BLaER1 treated with 17β-estradiol and CSF1 and Interleukin-3, amounts not matched to agents 10 nM and 100 nM (cell line): ENCODE measurements around the gene YRDC.

Experiments used
- H3K27ac ChIP-seq, 11 experiments: shearing (Covaris generic); formaldehyde crosslinking; 2 replicates each; pipeline ENCODE4 v1.8.1; 2022
- H3K27me3 ChIP-seq, 11 experiments: shearing (Covaris generic); formaldehyde crosslinking; 2 replicates each; pipeline ENCODE4 v1.8.1; 2022
- H3K36me3 ChIP-seq, 11 experiments: shearing (Covaris generic); formaldehyde crosslinking; 2 replicates each; pipeline ENCODE4 v1.8.1; 2022
- H3K4me1 ChIP-seq, 10 experiments: shearing (Covaris generic); formaldehyde crosslinking; 2 replicates each; pipeline ENCODE4 v1.8.1; 2022
- H3K4me2 ChIP-seq, 11 experiments: shearing (Covaris generic); formaldehyde crosslinking; 2 replicates each; pipeline ENCODE4 v1.8.1; 2022
- H3K4me3 ChIP-seq, 10 experiments: shearing (Covaris generic); formaldehyde crosslinking; 2 replicates each; pipeline ENCODE4 v1.8.1; 2022
- H3K9ac ChIP-seq, 11 experiments: shearing (Covaris generic); formaldehyde crosslinking; 2 replicates each; pipeline ENCODE4 v1.8.1; 2022
- H3K9me3 ChIP-seq, 11 experiments: shearing (Covaris generic); formaldehyde crosslinking; replicated peaks in 1 of 11; 2 replicates each; pipeline ENCODE4 v1.8.1; 2022
- H4K20me1 ChIP-seq, 11 experiments: shearing (Covaris generic); formaldehyde crosslinking; 2 replicates each; pipeline ENCODE4 v1.8.1; 2022
- Cebpa-rat ChIP-seq, 11 experiments: shearing (Covaris generic); IDR thresholded peaks; 2 replicates each; pipeline ENCODE4 v1.8.1; 2022

YRDC gene

GRCh38 chr1:37814252-37814651 lies 6.2 kb upstream of the YRDC start:
- no peaks in the 10 kb centered on the region for H3K27me3 ChIP-seq
- H3K9me3 ChIP-seq: no peaks in the 10 kb centered on the region
- peaks cover 0 to 48% (median 36%) of the 10 kb centered on the region in 11 experiments; a peak in 15 of 22 replicates for H4K20me1 ChIP-seq
- H3K36me3 ChIP-seq: peaks cover 48 to 90% (median 66%) of the 10 kb centered on the region in 11 experiments
- no peak overlapping the region for H3K27ac ChIP-seq
- no peak overlapping the region for H3K4me3 ChIP-seq
- no peak for TF ChIP-seq Cebpa-rat (IDR thresholded peaks at IDR 0.05)
- H3K9ac ChIP-seq: no peak overlapping the region
- peaks cover 6 to 30% (median 19%) of the 10 kb centered on the region in 10 experiments for H3K4me1 ChIP-seq
- no peak overlapping the region for H3K4me2 ChIP-seq

GRCh38 chr1:37813529-37814145 lies 5.6 kb upstream of the YRDC start:
- peaks cover 0 to 53% (median 36%) of the 10 kb centered on the region in 11 experiments; a peak in 15 of 22 replicates for H4K20me1 ChIP-seq
- H3K9ac ChIP-seq: no peak overlapping the region
- H3K4me3 ChIP-seq: no peak overlapping the region
- no peak overlapping the region for H3K4me2 ChIP-seq
- H3K27ac ChIP-seq: no peak overlapping the region
- TF ChIP-seq Cebpa-rat (IDR thresholded peaks at IDR 0.05): no peak
- H3K4me1 ChIP-seq: peaks cover 12 to 35% (median 25%) of the 10 kb centered on the region in 10 experiments
- H3K9me3 ChIP-seq: no peaks in the 10 kb centered on the region
- H3K36me3 ChIP-seq: peaks cover 43 to 83% (median 61%) of the 10 kb centered on the region in 11 experiments
- no peaks in the 10 kb centered on the region for H3K27me3 ChIP-seq

- Histone ChIP-seq H3K27ac (no peak overlapping the region), H3K27me3 (no peaks in the 10 kb centered on the region), H3K9me3 (no peaks in the 10 kb centered on the region), H3K4me2 (peak overlapping the region in 4 of 11 experiments; percentile 94 to 98 (median 94); a peak in 6 of 22 replicates), H3K36me3 (peaks cover 31 to 70% (median 51%) of the 10 kb centered on the region in 11 experiments), H3K9ac (no peak overlapping the region), H3K4me1 (peaks cover 23 to 46% (median 36%) of the 10 kb centered on the region in 10 experiments), H3K4me3 (no peak overlapping the region), H4K20me1 (peaks cover 13 to 71% (median 53%) of the 10 kb centered on the region in 11 experiments; a peak in 21 of 22 replicates)
- no peak for TF ChIP-seq Cebpa-rat (IDR thresholded peaks at IDR 0.05)
Measured at GRCh38 chr1:37811027-37811655, 3.1 kb upstream of the YRDC start.

GRCh38 chr1:37809942-37810341 lies 1.9 kb upstream of the YRDC start:
- Histone ChIP-seq H3K9me3 (no peaks in the 10 kb centered on the region), H3K27me3 (no peaks in the 10 kb centered on the region), H4K20me1 (peaks cover 25 to 81% (median 62%) of the 10 kb centered on the region in 11 experiments; a peak in 21 of 22 replicates), H3K4me1 (peaks cover 27 to 57% (median 46%) of the 10 kb centered on the region in 10 experiments), H3K27ac (no peak overlapping the region), H3K36me3 (peaks cover 31 to 70% (median 51%) of the 10 kb centered on the region in 11 experiments), H3K4me2 (peak overlapping the region in 9 of 11 experiments; percentile 24 to 98 (median 82); a peak in 17 of 22 replicates), H3K9ac (peak overlapping the region in 1 of 11 experiments; percentile 90; a peak in 1 of 22 replicates), H3K4me3 (no peak overlapping the region)
- no peak for TF ChIP-seq Cebpa-rat (IDR thresholded peaks at IDR 0.05)

GRCh38 chr1:37808369-37809319 lies 636 bp upstream of the YRDC start:
- Histone ChIP-seq H3K4me2 (peak overlapping the region; percentile 80 to 98 (median 91)), H3K4me3 (peak overlapping the region; percentile 89 to 100 (median 98)), H3K27me3 (no peaks in the 10 kb centered on the region), H3K4me1 (peaks cover 27 to 57% (median 46%) of the 10 kb centered on the region in 10 experiments), H3K36me3 (peaks cover 34 to 70% (median 51%) of the 10 kb centered on the region in 11 experiments), H3K27ac (peak overlapping the region; percentile 82 to 100 (median 97)), H3K9ac (peak overlapping the region; percentile 90 to 100 (median 97)), H3K9me3 (no peaks in the 10 kb centered on the region), H4K20me1 (peaks cover 38 to 83% (median 62%) of the 10 kb centered on the region in 11 experiments; a peak in 21 of 22 replicates)
- TF ChIP-seq Cebpa-rat (IDR thresholded peaks at IDR 0.05): no peak

- H3K9me3 ChIP-seq: no peaks in the 10 kb centered on the region
- TF ChIP-seq Cebpa-rat (IDR thresholded peaks at IDR 0.05): no peak
- peak overlapping the region; percentile 89 to 100 (median 98) for H3K4me3 ChIP-seq
- peaks cover 49 to 70% (median 55%) of the 10 kb centered on the region in 11 experiments for H3K36me3 ChIP-seq
- peak overlapping the region; percentile 82 to 100 (median 97) for H3K27ac ChIP-seq
- no peaks in the 10 kb centered on the region for H3K27me3 ChIP-seq
- peak overlapping the region; percentile 90 to 100 (median 97) for H3K9ac ChIP-seq
- peak overlapping the region; percentile 86 to 98 (median 93) for H3K4me2 ChIP-seq
- H4K20me1 ChIP-seq: peaks cover 51 to 83% (median 67%) of the 10 kb centered on the region in 11 experiments; a peak in 21 of 22 replicates
- H3K4me1 ChIP-seq: peaks cover 27 to 57% (median 46%) of the 10 kb centered on the region in 10 experiments
Measured at GRCh38 chr1:37807220-37807554, 821 bp downstream of the YRDC start.

- no peaks in the 10 kb centered on the region for H3K9me3 ChIP-seq
- no peak for TF ChIP-seq Cebpa-rat (IDR thresholded peaks at IDR 0.05)
- peaks cover 11 to 34% (median 20%) of the 10 kb centered on the region in 10 experiments for H3K4me1 ChIP-seq
- no peak overlapping the region for H3K27ac ChIP-seq
- H3K4me2 ChIP-seq: no peak overlapping the region
- H3K27me3 ChIP-seq: no peaks in the 10 kb centered on the region
- no peak overlapping the region for H3K9ac ChIP-seq
- peaks cover 90 to 100% (median 96%) of the 10 kb centered on the region in 11 experiments for H3K36me3 ChIP-seq
- H4K20me1 ChIP-seq: peaks cover 51 to 100% (median 94%) of the 10 kb centered on the region in 11 experiments; a peak in 21 of 22 replicates
- no peak overlapping the region for H3K4me3 ChIP-seq
Measured at GRCh38 chr1:37802439-37802838, 5.6 kb downstream of the YRDC start.

- H4K20me1 ChIP-seq: peaks cover 11 to 81% (median 71%) of the 10 kb centered on the region in 11 experiments; a peak in 21 of 22 replicates
- H3K36me3 ChIP-seq: peaks cover 54 to 76% (median 71%) of the 10 kb centered on the region in 11 experiments
Measured at GRCh38 chr1:37797750-37798345, 10.2 kb downstream of the YRDC start.

More at GRCh38 chr1:37797750-37798345, 10.2 kb downstream of the YRDC start:
- Histone ChIP-seq H3K9ac (no peak overlapping the region), H3K27me3 (no peaks in the 10 kb centered on the region), H3K27ac (no peak overlapping the region), H3K4me1 (peaks cover 25 to 44% (median 28%) of the 10 kb centered on the region in 10 experiments), H3K4me3 (no peak overlapping the region), H3K4me2 (no peak overlapping the region), H3K9me3 (no peaks in the 10 kb centered on the region)
- no peak for TF ChIP-seq Cebpa-rat (IDR thresholded peaks at IDR 0.05)
